ENCODE data around the gene CELF4.

Gene CELF4

GRCh38 chr18:37403100-37403781 is 162.4 kb downstream of the CELF4 start:
- H3K4me3 ChIP-seq (ENCODE audit: low read depth, low read length) = no peak overlapping the region
- no peak for TF ChIP-seq CTCF (IDR thresholded peaks at IDR 0.05; ENCODE audit: low read depth, low read length)
- peak; percentile 23 for DNase-seq (ENCODE audit: low read depth, low spot score)
- in situ Hi-C loops (cut with HindIII; ENCODE audit: low sequenced_read_pairs) = no loop called here

GRCh38 chr18:37402735-37403099 is 162.9 kb downstream of the CELF4 start:
- H3K4me3 ChIP-seq (ENCODE audit: low read depth, low read length) = no peak overlapping the region
- no peak for DNase-seq (ENCODE audit: low read depth, low spot score)
- TF ChIP-seq CTCF (IDR thresholded peaks at IDR 0.05; ENCODE audit: low read depth, low read length) = no peak
- in situ Hi-C loops (cut with HindIII; ENCODE audit: low sequenced_read_pairs) = no loop called here

- TF ChIP-seq CTCF (IDR thresholded peaks at IDR 0.05; ENCODE audit: low read depth, low read length) = no peak
- in situ Hi-C loops (cut with HindIII; ENCODE audit: low sequenced_read_pairs) = no loop called here
- no peak overlapping the region for H3K4me3 ChIP-seq (ENCODE audit: low read depth, low read length)
- no peak for DNase-seq (ENCODE audit: low read depth, low spot score)
These were observed 164.8 kb downstream of the CELF4 start for GRCh38 chr18:37400802-37401201.

- no peak for TF ChIP-seq CTCF (IDR thresholded peaks at IDR 0.05; ENCODE audit: low read depth, low read length)
- no peak for DNase-seq (ENCODE audit: low read depth, low spot score)
- no peak overlapping the region for H3K4me3 ChIP-seq (ENCODE audit: low read depth, low read length)
- in situ Hi-C loops (cut with HindIII; ENCODE audit: low sequenced_read_pairs) = no loop called here
These were observed 167.2 kb downstream of the CELF4 start for GRCh38 chr18:37398248-37398920.

- H3K4me3 ChIP-seq (ENCODE audit: low read depth, low read length) = no peak overlapping the region
- in situ Hi-C loops (cut with HindIII; ENCODE audit: low sequenced_read_pairs) = no loop called here
- no peak for TF ChIP-seq CTCF (IDR thresholded peaks at IDR 0.05; ENCODE audit: low read depth, low read length)
- DNase-seq (ENCODE audit: low read depth, low spot score) = no peak
These were observed 167.8 kb downstream of the CELF4 start for GRCh38 chr18:37397814-37398213.

GRCh38 chr18:37396971-37397720 is 168.5 kb downstream of the CELF4 start:
- H3K4me3 ChIP-seq (ENCODE audit: low read depth, low read length) = no peak overlapping the region
- TF ChIP-seq CTCF (IDR thresholded peaks at IDR 0.05; ENCODE audit: low read depth, low read length) = no peak
- no peak for DNase-seq (ENCODE audit: low read depth, low spot score)
- in situ Hi-C loops (cut with HindIII; ENCODE audit: low sequenced_read_pairs) = no loop called here
